K562 (cell line): ENCODE data around the gene ZNF853. TPM values are rescaled to one million over a fixed set of nuclear protein-coding genes. Genes with fewer than 3 reads are reported as not detected.

Experiments used
- ATAC-seq: fragments of 200-7000 bp; cut with Tn5 transposase; 3 replicates; pipeline ENCODE4 v1.9.1; 2020; ENCODE audit warnings: moderate library complexity
- BruUV-seq: library from RNA; stranded (reverse); fragments of 400-500 nt; replicated peaks from 2 replicates; lab custom pipeline; 2021; lab: Mats Ljungman, UMichigan
- CTCF ChIA-PET: fragments of 300-600 bp; formaldehyde crosslinking; extraction: SDS; loops from one replicate; lab custom pipeline; 2021; ENCODE audit warnings: low intra/inter-chr PET ratio; lab: Yijun Ruan, JAX
- POLR2A ChIA-PET: fragments of 300-600, 350-650 bp; sonication (Branson Sonifier 250); formaldehyde crosslinking; extraction: SDS; loops from one replicate; lab custom pipeline; 2021; ENCODE audit warnings: antibody characterized with exemption, inconsistent platforms; lab: Yijun Ruan, JAX
- DNase-seq, 4 experiments: peaks; one replicate each; pipeline versions ENCODE4 v3.0.0 to v3.0.0-alpha.2; 2011 to 2018; ENCODE audit warnings: low spot score in 3 of 4, mixed read lengths in 3 of 4; ENCODE audit errors: extremely low read depth in 1 of 4
- FAIRE-seq: peaks from 2 replicates; lab custom pipeline; 2011; peaks lifted over from hg19 to GRCh38; lab: Jason Lieb, UNC
- H2AFZ ChIP-seq: 2 replicates; pipeline ENCODE4 v1.6.0; 2011; ENCODE audit warnings: low read depth, low read length, control low read depth, inconsistent platforms
- H3K27ac ChIP-seq: fragments of 200-600 bp; 3 replicates; pipeline ENCODE4 v1.8.0; 2011; ENCODE audit warnings: low read depth, mild to moderate bottlenecking, control low read depth, inconsistent platforms, low read length, moderate library complexity, mixed read lengths; ENCODE audit errors: extremely low read depth
- H3K27me3 ChIP-seq, 2 experiments: fragments of 300-600 bp in 1 of 2; 2 replicates in 1 of 2; 3 replicates in 1 of 2; pipeline versions ENCODE4 v1.6.0 to v1.8.0; 2011; ENCODE audit warnings: inconsistent platforms in 2 of 2, low read length in 2 of 2, mild to moderate bottlenecking in 1 of 2, mixed read lengths in 1 of 2, moderate library complexity in 1 of 2; ENCODE audit not compliant: control insufficient read depth in 2 of 2, insufficient read depth in 2 of 2
- H3K36me3 ChIP-seq: fragments of 300-600 bp; 3 replicates; pipeline ENCODE4 v1.8.0; 2011; ENCODE audit warnings: mild to moderate bottlenecking, low read length, inconsistent platforms; ENCODE audit not compliant: control insufficient read depth, insufficient read depth
- H3K4me1 ChIP-seq, 2 experiments: fragments of 200-600 bp in 1 of 2; replicated peaks in 1 of 2; 2 replicates in 1 of 2; 3 replicates in 1 of 2; pipeline versions ENCODE4 v1.5.1 to v1.8.0; 2011; ENCODE audit warnings: inconsistent platforms in 2 of 2, low read length in 2 of 2, mild to moderate bottlenecking in 1 of 2, mixed read lengths in 1 of 2, moderate library complexity in 1 of 2; ENCODE audit not compliant: control insufficient read depth in 2 of 2, insufficient read depth in 2 of 2
- H3K4me2 ChIP-seq: 2 replicates; pipeline ENCODE4 v1.6.1; 2011; ENCODE audit warnings: low read length, control low read depth, inconsistent platforms, mixed read lengths; ENCODE audit not compliant: insufficient read depth
- H3K4me3 ChIP-seq: fragments of 200-600 bp; sonication (generic), shearing (Covaris generic); 2 replicates; pipeline ENCODE4 v1.5.1; 2016; ENCODE audit warnings: control low read depth, inconsistent platforms
- H3K79me2 ChIP-seq: fragments of 200-600 bp; 3 replicates; pipeline ENCODE4 v1.8.0; 2011; ENCODE audit warnings: low read length, inconsistent platforms; ENCODE audit not compliant: control insufficient read depth, insufficient read depth
- H3K9ac ChIP-seq, 2 experiments: 2 replicates each; pipeline versions ENCODE4 v1.6.0 to v1.6.1; 2011; ENCODE audit warnings: low read depth in 2 of 2, low read length in 2 of 2, control low read depth in 1 of 2, inconsistent platforms in 1 of 2, mild to moderate bottlenecking in 1 of 2, mixed read lengths in 1 of 2; ENCODE audit not compliant: insufficient read depth in 1 of 2
- H3K9me1 ChIP-seq: one replicate; pipeline ENCODE4 v1.6.0; 2011; ENCODE audit warnings: inconsistent platforms, mild to moderate bottlenecking, low read length, moderate library complexity; ENCODE audit not compliant: control insufficient read depth, insufficient read depth
- H3K9me3 ChIP-seq: replicated peaks from 2 replicates; pipeline ENCODE4 v1.5.1; 2011; ENCODE audit warnings: low read depth, low read length, inconsistent platforms; ENCODE audit not compliant: control insufficient read depth, insufficient read depth
- H4K20me1 ChIP-seq: replicated peaks from 2 replicates; pipeline ENCODE4 v1.6.1; 2011; ENCODE audit warnings: low read length, inconsistent platforms, mixed read lengths; ENCODE audit not compliant: control insufficient read depth, insufficient read depth
- FOXK2 ChIP-seq, 2 experiments: fragments of 450-650 bp; IDR thresholded peaks in 1 of 2; conservative IDR thresholded peaks in 1 of 2; 2 replicates each; pipeline ENCODE4 v1.6.1; 2016; ENCODE audit warnings: low read depth in 2 of 2, mild to moderate bottlenecking in 1 of 2
- MYNN ChIP-seq, 2 experiments: sonication (generic); formaldehyde crosslinking in 1 of 2; IDR thresholded peaks; 2 replicates each; pipeline versions ENCODE4 v1.5.0 to v1.6.1; 2016 to 2020; ENCODE audit warnings: antibody characterized with exemption in 1 of 2, missing genetic modification reagents in 1 of 2
- NBN ChIP-seq: fragments of 450-650 bp; IDR thresholded peaks from 2 replicates; pipeline ENCODE4 v1.6.1; 2016; ENCODE audit warnings: low read depth, mild to moderate bottlenecking
- PHB2 ChIP-seq: fragments of 450-650 bp; IDR thresholded peaks from 2 replicates; pipeline ENCODE4 v1.6.1; 2017; ENCODE audit warnings: low read depth
- PTTG1 ChIP-seq: fragments of 450-650 bp; IDR thresholded peaks from 2 replicates; pipeline ENCODE4 v1.6.1; 2016; ENCODE audit warnings: low read depth, mild to moderate bottlenecking, missing genetic modification characterization, missing compliant biosample characterization
- RBFOX2 ChIP-seq: fragments of 200-400 bp; formaldehyde crosslinking; IDR thresholded peaks from 2 replicates; pipeline ENCODE4 v1.6.1; 2017; ENCODE audit warnings: low read depth, mild to moderate bottlenecking, low read length, moderate library complexity
- SLC30A9 ChIP-seq: fragments of 250-450 bp; sonication (Bioruptor Pico); IDR thresholded peaks from 2 replicates; pipeline ENCODE4 v1.8.0; 2022; ENCODE audit warnings: mild to moderate bottlenecking, moderate library complexity
- SUPT5H ChIP-seq: fragments of 450-650 bp; IDR thresholded peaks from 2 replicates; pipeline ENCODE4 v1.6.1; 2016
- ZBTB9 ChIP-seq: fragments of 450-650 bp; formaldehyde crosslinking; IDR thresholded peaks from 2 replicates; pipeline ENCODE4 v1.4.0; 2020; ENCODE audit warnings: mild to moderate bottlenecking, moderate library complexity
- ZNF407 ChIP-seq: fragments of 450-650 bp; IDR thresholded peaks from 2 replicates; pipeline ENCODE4 v1.6.1; 2016; ENCODE audit warnings: low read depth
- ZNF408 ChIP-seq: fragments of 250-450 bp; sonication (Bioruptor Pico); IDR thresholded peaks from 2 replicates; pipeline ENCODE4 v1.4.0; 2020; ENCODE audit warnings: low read depth, mild to moderate bottlenecking, moderate library complexity
- ZNF644 ChIP-seq: fragments of 200-800 bp; sonication (Bioruptor generic); IDR thresholded peaks from 2 replicates; pipeline ENCODE4 v1.6.1; 2016; ENCODE audit warnings: low read depth, missing genetic modification characterization, missing compliant biosample characterization
- ZNF780A ChIP-seq: fragments of 250-450 bp; sonication (Bioruptor Pico); IDR thresholded peaks from 2 replicates; pipeline ENCODE4 v1.5.0; 2021; ENCODE audit warnings: mild to moderate bottlenecking
- WGBS: fragments of 100-300 bp; shearing (Covaris generic); methylation state at CpG from one replicate; pipeline ENCODE4 v1.1.6; 2016; ENCODE audit warnings: low coverage, mixed read lengths; ENCODE audit not compliant: insufficient coverage; ENCODE audit errors: missing lambda C conversion rate; 5-methylcytosine and 5-hydroxymethylcytosine counted together
- in situ Hi-C: fragments of 300-500 bp; cut with MboI; formaldehyde crosslinking; loops from 4 replicates; pipeline ENCODE4 v1.15.0; 2018; ENCODE audit warnings: inconsistent platforms, mixed read lengths
- intact Hi-C: fragments of 100-400 bp; cut with micrococcal nuclease; formaldehyde crosslinking; loops from 2 replicates; pipeline ENCODE4 v1.14.2; 2022
- polyA plus RNA-seq, 8 experiments: library from polyadenylated mRNA; depleted of rRNA in 4 of 8; stranded (reverse) in 5 of 8; unstranded in 3 of 8; fragments of >200 nt; fragmentation: Nextera tagmentation in 2 of 8; fragmentation: Illumina TruSeq in 1 of 8; extraction: Ambion mirVana in 2 of 8; extraction: Trizol in 1 of 8; gene quantifications; 2 replicates each; pipeline versions ENCODE4 v1.2.1 to v1.2.3, GENCODE V29; 2011 to 2014; ENCODE audit warnings: inconsistent platforms in 1 of 8, missing spikeins in 1 of 8
- total RNA-seq, 7 experiments: library from RNA; depleted of rRNA in 6 of 7; stranded (reverse); fragments of >200 nt in 6 of 7; fragmentation: Illumina TruSeq in 2 of 7; extraction: Trizol in 2 of 7; gene quantifications; 2 replicates each; pipeline versions ENCODE4 v1.2.1 to v1.2.3, GENCODE V29; 2011 to 2021; ENCODE audit warnings: low replicate concordance in 1 of 7

Gene ZNF853
- total and polyA plus RNA-seq, 9 of the 15 experiments (the other 6 are each of a cell fraction or from before 2014, with no cell fraction given): 0.03 TPM; not detected in 8

GRCh38 chr7:6642239-6642839, 26.9 kb downstream of the ZNF853 start:
- H3K36me3 ChIP-seq: peaks cover 82% of the 10 kb centered on the region
- H3K27ac ChIP-seq: no peak overlapping the region
- no peak for DNase-seq
- no peak overlapping the region for H3K4me2 ChIP-seq
- CTCF ChIA-PET: no interaction called here
- intact Hi-C loops: no loop called here
- WGBS: 96% methylated on average over 13 of the region's 24 CpGs
- H3K79me2 ChIP-seq: peaks cover 51% of the 10 kb centered on the region
- no peak overlapping the region for H2AFZ ChIP-seq
- peaks cover 19 to 52% of the 10 kb centered on the region in 2 experiments; a peak in 4 of 5 replicates for H3K4me1 ChIP-seq
- no peaks in the 10 kb centered on the region for H3K27me3 ChIP-seq
- TF ChIP-seq MYNN (IDR thresholded peaks at IDR 0.05) (no peak), MYNN (CRISPR knock-in tag; IDR thresholded peaks at IDR 0.05) (no peak), SLC30A9 (CRISPR knock-in tag) (no peak), NBN (no peak), PTTG1 (no peak), ZNF780A (CRISPR knock-in tag) (no peak), ZNF407 (no peak), RBFOX2 (peak; percentile 52), ZNF644 (tag) (no peak), ZNF408 (no peak), PHB2 (no peak), SUPT5H (peak; percentile 42; the same call in 1 of the 2 replicates), FOXK2 (conservative IDR thresholded peaks at IDR 0.05 in 1 of 2, IDR thresholded peaks at IDR 0.05 in 1 of 2; ENCODE audit: low read depth in 2 of 2) (no peak), ZBTB9 (no peak)
- TF ChIP-seq, all 486 proteins: peak for 2
- peaks cover 2% of the 10 kb centered on the region for H3K9me1 ChIP-seq
- TSS peak; percentile 13 for BruUV-seq
- no peak overlapping the region for H3K4me3 ChIP-seq
- H3K9me3 ChIP-seq: peaks cover 6% of the 10 kb centered on the region; the same call in 1 of the 2 replicates
- in situ Hi-C loops: no loop called here
- H4K20me1 ChIP-seq: no peaks in the 10 kb centered on the region
- POLR2A ChIA-PET: no interaction called here
- ATAC-seq (no peak), FAIRE-seq (no peak)
- peak overlapping the region in 1 of 2 experiments; percentile 17; a peak in 1 of 4 replicates for H3K9ac ChIP-seq
